BE2C (cell line): Measurements from ENCODE around the gene GPANK1.

Source experiments
- DNase-seq: peaks from one replicate; pipeline ENCODE4 v3.0.0-alpha.2; 2020
- H3K27me3 ChIP-seq: fragments of 250-450 bp; sonication (Bioruptor Pico); 2 replicates; pipeline ENCODE4 v1.5.1; 2020; ENCODE audit warnings: mild to moderate bottlenecking
- H3K36me3 ChIP-seq: fragments of 250-450 bp; sonication (Bioruptor Pico); 2 replicates; pipeline ENCODE4 v1.5.1; 2020; ENCODE audit warnings: mild to moderate bottlenecking
- H3K4me1 ChIP-seq: fragments of 250-450 bp; sonication (Bioruptor Pico); 2 replicates; pipeline ENCODE4 v1.5.1; 2020
- H3K4me3 ChIP-seq: 2 replicates; pipeline ENCODE4 v1.5.1; 2011; ENCODE audit warnings: low read depth, low read length
- H3K9me3 ChIP-seq: fragments of 250-450 bp; sonication (Bioruptor Pico); 2 replicates; pipeline ENCODE4 v1.5.1; 2020
- CTCF ChIP-seq: IDR thresholded peaks from 2 replicates; pipeline ENCODE4 v1.5.1; 2012; ENCODE audit warnings: mild to moderate bottlenecking, low read depth, low read length

GPANK1 gene

GRCh38 chr6:31701666-31702404, 37.0 kb upstream of the GPANK1 start:
- no peak for TF ChIP-seq CTCF
- no peaks in the 10 kb centered on the region for H3K27me3 ChIP-seq
- H3K4me1 ChIP-seq, result no peaks in the 10 kb centered on the region
- no peaks in the 10 kb centered on the region for H3K9me3 ChIP-seq
- DNase-seq, result peak; percentile 51
- H3K4me3 ChIP-seq, result peak overlapping the region; percentile 97
- H3K36me3 ChIP-seq, result no peaks in the 10 kb centered on the region; the same call in 1 of the 2 replicates

- H3K4me1 ChIP-seq, result no peaks in the 10 kb centered on the region
- H3K9me3 ChIP-seq, result no peaks in the 10 kb centered on the region
- no peak overlapping the region for H3K4me3 ChIP-seq
- TF ChIP-seq CTCF, result no peak
- no peak for DNase-seq
- no peaks in the 10 kb centered on the region for H3K27me3 ChIP-seq
- no peaks in the 10 kb centered on the region; the same call in none of the 2 replicates for H3K36me3 ChIP-seq
Measured at GRCh38 chr6:31700740-31701401, 36.1 kb upstream of the GPANK1 start.

- TF ChIP-seq CTCF, result no peak
- no peak for DNase-seq
- H3K4me3 ChIP-seq, result no peak overlapping the region
- H3K36me3 ChIP-seq, result no peaks in the 10 kb centered on the region; the same call in none of the 2 replicates
- H3K4me1 ChIP-seq, result no peaks in the 10 kb centered on the region
- no peaks in the 10 kb centered on the region for H3K27me3 ChIP-seq
- no peaks in the 10 kb centered on the region for H3K9me3 ChIP-seq
Measured at GRCh38 chr6:31697555-31697954, 32.8 kb upstream of the GPANK1 start.

- Histone ChIP-seq H3K36me3 (no peaks in the 10 kb centered on the region; the same call in none of the 2 replicates), H3K9me3 (no peaks in the 10 kb centered on the region), H3K4me3 (no peak overlapping the region), H3K4me1 (no peaks in the 10 kb centered on the region), H3K27me3 (no peaks in the 10 kb centered on the region)
- DNase-seq, result no peak
- no peak for TF ChIP-seq CTCF
Measured at GRCh38 chr6:31693535-31693934, 28.7 kb upstream of the GPANK1 start.

- TF ChIP-seq CTCF, result no peak
- DNase-seq, result no peak
- H3K4me1 ChIP-seq, result no peaks in the 10 kb centered on the region
- H3K4me3 ChIP-seq, result no peak overlapping the region
- H3K27me3 ChIP-seq, result no peaks in the 10 kb centered on the region
- H3K36me3 ChIP-seq, result no peaks in the 10 kb centered on the region; the same call in none of the 2 replicates
- H3K9me3 ChIP-seq, result no peaks in the 10 kb centered on the region
Measured at GRCh38 chr6:31692886-31693285, 28.1 kb upstream of the GPANK1 start.

- no peak for DNase-seq
- Histone ChIP-seq H3K27me3 (no peaks in the 10 kb centered on the region), H3K36me3 (no peaks in the 10 kb centered on the region; the same call in none of the 2 replicates), H3K4me1 (no peaks in the 10 kb centered on the region), H3K4me3 (no peak overlapping the region), H3K9me3 (no peaks in the 10 kb centered on the region)
- TF ChIP-seq CTCF, result no peak
Measured at GRCh38 chr6:31692353-31692752, 27.6 kb upstream of the GPANK1 start.
